Endothelial cell (in vitro differentiated cells): ENCODE data around the gene DENND2A. TPM values are rescaled to one million over a fixed set of nuclear protein-coding genes. Genes with fewer than 3 reads are reported as not detected.
A peak's percentile ranks its signal among the peaks of the same experiment; 100 is the strongest.

ENCODE experiments used
- DNase-seq: peaks from one replicate; pipeline ENCODE4 v3.0.0; 2021; ENCODE audit warnings: low spot score
- H3K27ac Mint-ChIP-seq: one replicate; pipeline ENCODE4 v1.8.0; 2021; ENCODE audit warnings: mixed read lengths, inconsistent platforms; ENCODE audit not compliant: unreplicated experiment
- H3K27me3 Mint-ChIP-seq: one replicate; pipeline ENCODE4 v1.8.0; 2021; ENCODE audit warnings: mild to moderate bottlenecking, moderate library complexity, mixed read lengths, inconsistent platforms; ENCODE audit not compliant: unreplicated experiment
- H3K36me3 Mint-ChIP-seq: one replicate; pipeline ENCODE4 v1.8.0; 2021; ENCODE audit warnings: mild to moderate bottlenecking, low read depth, mixed read lengths, inconsistent platforms; ENCODE audit not compliant: unreplicated experiment
- H3K4me1 Mint-ChIP-seq: one replicate; pipeline ENCODE4 v1.8.0; 2021; ENCODE audit warnings: mild to moderate bottlenecking, mixed read lengths, inconsistent platforms; ENCODE audit not compliant: unreplicated experiment
- H3K4me3 Mint-ChIP-seq: one replicate; pipeline ENCODE4 v1.8.0; 2021; ENCODE audit warnings: mild to moderate bottlenecking, mixed read lengths, inconsistent platforms; ENCODE audit not compliant: unreplicated experiment
- H3K9me3 Mint-ChIP-seq: one replicate; pipeline ENCODE4 v1.8.0; 2021; ENCODE audit warnings: mixed read lengths, inconsistent platforms; ENCODE audit not compliant: unreplicated experiment
- total RNA-seq: library from RNA; stranded (reverse); fragmentation: NEBNext Ultra II Directional; extraction: Animal tissue kit (Norgen Biotek cat#: 25700); gene quantifications from one replicate; pipeline ENCODE4 v1.2.1, GENCODE V29; 2021; ENCODE audit not compliant: unreplicated experiment
- TF ChIP-seq, protein P1 (sequence below): fragments of 200-600 bp; sonication (generic); IDR thresholded peaks from one replicate; pipeline ENCODE4 v1.5.0; 2021; ENCODE audit warnings: antibody characterized with exemption; ENCODE audit not compliant: unreplicated experiment

Gene DENND2A
- total RNA-seq, 1 donor from 2014 or later = 41.0 TPM

DNA sequence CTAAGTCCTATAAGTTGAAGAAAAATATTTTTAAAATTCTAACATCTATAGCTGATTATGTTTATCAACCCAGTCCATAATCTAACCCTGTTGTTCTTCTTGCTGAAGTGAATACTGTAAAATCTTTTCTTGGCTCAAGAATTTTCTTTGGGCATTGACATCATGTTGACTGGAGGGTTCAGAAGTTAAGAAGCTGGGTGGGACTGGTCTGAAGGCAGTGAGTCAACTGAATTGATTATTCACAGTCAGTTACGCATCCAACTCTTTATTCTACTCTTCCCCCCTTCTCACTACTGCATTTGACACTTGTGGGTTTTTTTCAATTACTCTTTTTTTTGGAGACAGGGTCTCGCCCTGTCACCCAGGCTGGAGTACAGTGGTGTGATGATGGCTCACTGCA, 31.0 kb downstream of the DENND2A start:
- TF ChIP-seq, protein P1, sequence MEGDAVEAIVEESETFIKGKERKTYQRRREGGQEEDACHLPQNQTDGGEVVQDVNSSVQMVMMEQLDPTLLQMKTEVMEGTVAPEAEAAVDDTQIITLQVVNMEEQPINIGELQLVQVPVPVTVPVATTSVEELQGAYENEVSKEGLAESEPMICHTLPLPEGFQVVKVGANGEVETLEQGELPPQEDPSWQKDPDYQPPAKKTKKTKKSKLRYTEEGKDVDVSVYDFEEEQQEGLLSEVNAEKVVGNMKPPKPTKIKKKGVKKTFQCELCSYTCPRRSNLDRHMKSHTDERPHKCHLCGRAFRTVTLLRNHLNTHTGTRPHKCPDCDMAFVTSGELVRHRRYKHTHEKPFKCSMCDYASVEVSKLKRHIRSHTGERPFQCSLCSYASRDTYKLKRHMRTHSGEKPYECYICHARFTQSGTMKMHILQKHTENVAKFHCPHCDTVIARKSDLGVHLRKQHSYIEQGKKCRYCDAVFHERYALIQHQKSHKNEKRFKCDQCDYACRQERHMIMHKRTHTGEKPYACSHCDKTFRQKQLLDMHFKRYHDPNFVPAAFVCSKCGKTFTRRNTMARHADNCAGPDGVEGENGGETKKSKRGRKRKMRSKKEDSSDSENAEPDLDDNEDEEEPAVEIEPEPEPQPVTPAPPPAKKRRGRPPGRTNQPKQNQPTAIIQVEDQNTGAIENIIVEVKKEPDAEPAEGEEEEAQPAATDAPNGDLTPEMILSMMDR = no peak
- Mint-ChIP-seq H3K27me3 (no peaks in the 10 kb centered on the region), H3K4me1 (peaks cover 5% of the 10 kb centered on the region), H3K9me3 (no peaks in the 10 kb centered on the region), H3K36me3 (peaks cover 3% of the 10 kb centered on the region), H3K27ac (no peak overlapping the region), H3K4me3 (no peak overlapping the region)
- DNase-seq = no peak

DNA sequence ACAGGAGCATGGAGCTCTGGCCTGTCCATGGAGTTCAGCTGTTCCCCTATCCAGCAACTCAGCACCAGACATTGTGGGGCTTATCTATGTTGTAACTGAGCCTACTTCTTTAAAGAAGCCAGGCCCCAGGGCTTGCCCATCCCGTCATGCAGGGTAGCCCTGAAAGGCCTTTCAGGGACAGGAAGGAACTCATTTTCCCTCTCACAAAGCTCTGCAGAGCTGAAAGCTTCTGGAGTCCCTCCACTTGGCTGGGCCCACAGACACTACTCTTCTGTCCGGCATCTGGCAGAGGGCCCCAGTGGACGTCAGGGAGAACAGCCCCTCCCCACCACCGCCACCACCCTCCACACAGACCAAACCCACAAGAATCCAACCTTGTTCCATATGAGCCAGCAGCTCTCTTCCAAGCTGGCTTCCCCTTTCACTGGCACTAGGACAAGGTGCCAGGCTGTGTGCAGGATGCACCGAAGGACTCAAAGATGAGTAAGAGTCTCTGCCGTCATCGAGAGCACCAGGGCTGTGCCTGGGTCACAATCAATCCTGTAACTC, 33.1 kb downstream of the DENND2A start:
- DNase-seq = no peak
- TF ChIP-seq, protein P1 = no peak
- Mint-ChIP-seq H3K36me3 (peaks cover 7% of the 10 kb centered on the region), H3K27ac (no peak overlapping the region), H3K9me3 (no peaks in the 10 kb centered on the region), H3K4me1 (peaks cover 5% of the 10 kb centered on the region), H3K27me3 (no peaks in the 10 kb centered on the region), H3K4me3 (peak overlapping the region; percentile 59)

DNA sequence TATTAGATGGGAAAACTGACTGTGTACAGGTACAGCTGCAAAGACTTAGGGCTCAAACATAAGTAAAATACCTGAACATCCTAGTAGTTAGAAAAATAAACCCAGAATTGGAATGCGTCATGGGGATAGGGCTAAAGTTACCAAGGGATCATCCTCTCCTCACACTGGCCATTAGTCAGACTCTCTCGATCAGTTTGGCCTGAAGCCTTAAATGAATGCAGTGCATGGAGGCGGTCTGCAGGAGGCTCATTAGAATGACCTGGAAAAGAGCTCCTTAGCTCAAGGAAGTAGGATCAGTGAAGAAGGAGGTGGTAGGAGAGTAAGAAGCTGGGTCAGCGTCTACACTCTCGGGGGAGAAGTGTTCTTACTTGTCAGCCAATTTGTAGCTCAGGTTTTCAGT, 35.3 kb downstream of the DENND2A start:
- peaks cover 5% of the 10 kb centered on the region for H3K4me1 Mint-ChIP-seq
- TF ChIP-seq, protein P1 = no peak
- peaks cover 14% of the 10 kb centered on the region for H3K36me3 Mint-ChIP-seq
- peaks cover 1% of the 10 kb centered on the region for H3K27me3 Mint-ChIP-seq
- no peaks in the 10 kb centered on the region for H3K9me3 Mint-ChIP-seq
- DNase-seq = no peak
- no peak overlapping the region for H3K27ac Mint-ChIP-seq
- no peak overlapping the region for H3K4me3 Mint-ChIP-seq

DNA sequence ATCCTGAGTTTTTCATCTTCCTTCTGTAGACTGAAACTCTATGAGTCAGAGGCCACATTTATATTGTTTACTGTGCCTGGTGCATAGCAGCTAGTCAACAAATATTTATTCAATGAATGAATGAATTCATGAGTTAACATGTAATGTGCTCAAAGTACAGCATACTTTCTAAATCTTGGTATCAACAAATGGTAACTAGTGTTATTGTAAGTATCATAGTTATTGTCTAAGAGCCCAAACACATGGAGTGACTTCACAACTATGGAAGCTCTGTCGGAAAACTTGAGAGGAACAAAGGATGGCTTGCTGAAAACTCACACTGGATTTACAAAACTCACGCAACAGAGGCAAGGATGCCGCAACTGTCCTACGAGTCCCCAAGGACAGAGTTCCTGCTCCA, 35.9 kb downstream of the DENND2A start:
- Mint-ChIP-seq H3K4me1 (peaks cover 5% of the 10 kb centered on the region), H3K9me3 (no peaks in the 10 kb centered on the region), H3K27ac (no peak overlapping the region), H3K27me3 (peaks cover 1% of the 10 kb centered on the region), H3K4me3 (no peak overlapping the region), H3K36me3 (peaks cover 19% of the 10 kb centered on the region)
- TF ChIP-seq, protein P1 = no peak
- DNase-seq = no peak

DNA sequence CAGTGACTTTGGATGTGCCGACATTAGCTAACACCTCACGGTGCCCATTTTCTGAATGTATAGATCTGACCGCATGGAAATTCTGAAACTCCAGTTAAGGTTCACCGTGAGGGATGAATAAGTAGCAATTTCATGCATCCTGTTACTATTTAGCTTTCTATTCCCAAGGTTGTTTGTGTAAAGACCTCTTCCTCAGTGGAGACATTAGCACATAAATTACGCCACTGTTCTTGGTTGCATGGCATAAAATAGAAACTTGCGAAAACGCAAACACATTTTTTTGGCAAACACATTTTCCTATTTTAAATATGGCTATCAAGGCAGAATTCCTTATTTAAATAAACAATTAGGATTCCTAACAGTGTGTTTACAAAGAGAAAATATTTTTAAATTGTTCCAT, 36.5 kb downstream of the DENND2A start:
- peaks cover 1% of the 10 kb centered on the region for H3K27me3 Mint-ChIP-seq
- no peak overlapping the region for H3K4me3 Mint-ChIP-seq
- H3K36me3 Mint-ChIP-seq = peaks cover 20% of the 10 kb centered on the region
- TF ChIP-seq, protein P1 = no peak
- peaks cover 5% of the 10 kb centered on the region for H3K4me1 Mint-ChIP-seq
- DNase-seq = no peak
- H3K9me3 Mint-ChIP-seq = no peaks in the 10 kb centered on the region
- no peak overlapping the region for H3K27ac Mint-ChIP-seq
